Keratinocyte (primary cell): ENCODE data around the gene MPI. TPM values are rescaled to one million over a fixed set of nuclear protein-coding genes. Genes with fewer than 3 reads are reported as not detected.

Experiments used
- DNase-seq: peaks from one replicate; pipeline ENCODE4 v3.0.0-alpha.2; 2011; ENCODE audit warnings: low read depth, missing footprints, low spot score
- FAIRE-seq: peaks from 2 replicates; lab custom pipeline; 2011; peaks lifted over from hg19 to GRCh38; lab: Jason Lieb, UNC
- H2AFZ ChIP-seq: 2 replicates; pipeline ENCODE4 v1.6.0; 2012; ENCODE audit warnings: low read length, control low read depth, inconsistent platforms; ENCODE audit not compliant: control insufficient read depth
- H3K27ac ChIP-seq: 2 replicates; pipeline ENCODE4 v1.5.1; 2011; ENCODE audit warnings: low read length; ENCODE audit not compliant: control insufficient read depth, insufficient read depth
- H3K27me3 ChIP-seq: 3 replicates; pipeline ENCODE4 v1.6.0; 2011; ENCODE audit warnings: low read length; ENCODE audit not compliant: control insufficient read depth, insufficient read depth; ENCODE audit errors: extremely low read depth
- H3K36me3 ChIP-seq, 2 experiments: 2 replicates in 1 of 2; 3 replicates in 1 of 2; pipeline ENCODE4 v1.5.1; 2011; ENCODE audit warnings: low read length in 2 of 2, mild to moderate bottlenecking in 1 of 2; ENCODE audit not compliant: control insufficient read depth in 2 of 2, insufficient read depth in 2 of 2; ENCODE audit errors: extremely low read depth in 1 of 2
- H3K4me1 ChIP-seq: 3 replicates; pipeline ENCODE4 v1.5.1; 2011; ENCODE audit warnings: low read length; ENCODE audit not compliant: control insufficient read depth, insufficient read depth; ENCODE audit errors: extremely low read depth
- H3K4me2 ChIP-seq: 3 replicates; pipeline ENCODE4 v1.6.0; 2011; ENCODE audit warnings: low read depth, low read length; ENCODE audit not compliant: control insufficient read depth, insufficient read depth; ENCODE audit errors: extremely low read depth
- H3K4me3 ChIP-seq, 3 experiments: fragments of 200-600 bp in 1 of 3; sonication (generic) in 1 of 3; 2 replicates in 2 of 3; 3 replicates in 1 of 3; pipeline ENCODE4 v1.5.1; 2011 to 2016; ENCODE audit warnings: low read length in 3 of 3, mild to moderate bottlenecking in 3 of 3, control low read depth in 2 of 3, inconsistent platforms in 1 of 3, low read depth in 1 of 3, mixed read lengths in 1 of 3, mixed run types in 1 of 3, moderate library complexity in 1 of 3; ENCODE audit not compliant: control insufficient read depth in 2 of 3, insufficient read depth in 2 of 3; ENCODE audit errors: extremely low read depth in 1 of 3
- H3K79me2 ChIP-seq: 2 replicates; pipeline ENCODE4 v1.6.0; 2012; ENCODE audit warnings: low read length; ENCODE audit not compliant: control insufficient read depth, insufficient read depth
- H3K9ac ChIP-seq: 3 replicates; pipeline ENCODE4 v1.6.0; 2011; ENCODE audit warnings: low read length; ENCODE audit not compliant: control insufficient read depth, insufficient read depth; ENCODE audit errors: extremely low read depth
- H3K9me1 ChIP-seq: 3 replicates; pipeline ENCODE4 v1.6.0; 2011; ENCODE audit warnings: low read length; ENCODE audit not compliant: control insufficient read depth, insufficient read depth; ENCODE audit errors: extremely low read depth
- H3K9me3 ChIP-seq: 2 replicates; pipeline ENCODE4 v1.5.1; 2012; ENCODE audit warnings: low read depth, low read length; ENCODE audit not compliant: control insufficient read depth
- H4K20me1 ChIP-seq: 3 replicates; pipeline ENCODE4 v1.6.0; 2011; ENCODE audit warnings: low read length; ENCODE audit not compliant: control insufficient read depth, insufficient read depth; ENCODE audit errors: extremely low read depth
- EZH2 ChIP-seq: IDR thresholded peaks from one replicate; pipeline ENCODE4 v1.6.1; 2012; ENCODE audit warnings: inconsistent platforms, mild to moderate bottlenecking, low read length, moderate library complexity
- dilution Hi-C: fragments of 300-500 bp; cut with MboI; formaldehyde crosslinking; loops from one replicate; pipeline ENCODE4 v1.7.0; 2020; ENCODE audit warnings: low sequenced_read_pairs; ENCODE audit not compliant: extremely low pct_ligation_motif_present
- polyA plus RNA-seq, 5 experiments: library from polyadenylated mRNA; depleted of rRNA in 3 of 5; stranded (reverse) in 3 of 5; stranded (forward) in 1 of 5; unstranded in 1 of 5; fragments of >200 nt; gene quantifications; 1 replicate in 1 of 5; 2 replicates in 3 of 5; 3 replicates in 1 of 5; pipeline versions ENCODE4 v1.2.1 to v1.2.3, GENCODE V29; 2011 to 2012; ENCODE audit warnings: missing spikeins in 2 of 5, low read depth in 1 of 5, low replicate concordance in 1 of 5
- TF ChIP-seq, protein P1 (sequence below), 3 experiments: IDR thresholded peaks in 1 of 3; conservative IDR thresholded peaks in 1 of 3; optimal IDR thresholded peaks in 1 of 3; 2 replicates in 2 of 3; 3 replicates in 1 of 3; pipeline versions ENCODE3 to v1.5.1; 2011; ENCODE audit warnings: low read length in 3 of 3, mild to moderate bottlenecking in 3 of 3, moderate library complexity in 2 of 3, control low read depth in 1 of 3, inconsistent platforms in 1 of 3; ENCODE audit not compliant: insufficient read depth in 2 of 3; ENCODE audit errors: extremely low read depth in 1 of 3

Gene MPI
- polyA plus RNA-seq, 1 donor (not counting 4 experiments of a cell fraction or from before 2014, with no cell fraction given): 39.2 TPM

DNA sequence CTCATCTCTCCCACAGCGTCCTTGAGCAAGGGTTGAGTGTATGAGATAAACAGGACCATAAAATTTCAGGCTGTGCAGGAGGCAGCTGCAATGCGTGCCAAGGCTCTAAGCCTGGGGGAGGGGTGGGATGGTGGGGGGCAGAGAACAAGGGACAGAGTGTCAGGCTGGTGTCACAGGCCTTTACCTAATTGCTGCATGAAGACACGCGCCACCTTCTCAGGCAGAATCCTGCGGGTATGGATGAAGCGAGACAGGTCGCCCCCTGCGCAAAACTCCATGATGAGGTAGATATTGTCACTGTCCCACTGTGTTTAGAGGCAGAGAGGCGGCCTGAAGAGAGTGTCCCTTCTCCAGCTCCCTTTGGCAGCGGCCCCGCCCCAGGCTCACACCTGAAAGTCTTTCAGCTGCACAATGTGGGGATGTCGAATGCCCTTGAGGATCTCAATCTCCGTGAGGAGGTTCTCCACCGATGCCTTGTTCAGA is 47.9 kb upstream of the MPI start:
- no peaks in the 10 kb centered on the region for H3K27me3 ChIP-seq
- peaks cover 4 to 13% of the 10 kb centered on the region in 2 experiments for H3K36me3 ChIP-seq
- no peak for FAIRE-seq
- H3K27ac ChIP-seq: no peak overlapping the region
- H3K9ac ChIP-seq: peak overlapping the region; percentile 15
- no peaks in the 10 kb centered on the region for H3K79me2 ChIP-seq
- dilution Hi-C loops: no loop called here
- H3K4me2 ChIP-seq: peak overlapping the region; percentile 87
- H3K9me3 ChIP-seq: no peaks in the 10 kb centered on the region
- H3K4me3 ChIP-seq: peak overlapping the region; percentile 77 to 92 (median 87)
- H3K4me1 ChIP-seq: peaks cover 14% of the 10 kb centered on the region
- TF ChIP-seq, protein P1, sequence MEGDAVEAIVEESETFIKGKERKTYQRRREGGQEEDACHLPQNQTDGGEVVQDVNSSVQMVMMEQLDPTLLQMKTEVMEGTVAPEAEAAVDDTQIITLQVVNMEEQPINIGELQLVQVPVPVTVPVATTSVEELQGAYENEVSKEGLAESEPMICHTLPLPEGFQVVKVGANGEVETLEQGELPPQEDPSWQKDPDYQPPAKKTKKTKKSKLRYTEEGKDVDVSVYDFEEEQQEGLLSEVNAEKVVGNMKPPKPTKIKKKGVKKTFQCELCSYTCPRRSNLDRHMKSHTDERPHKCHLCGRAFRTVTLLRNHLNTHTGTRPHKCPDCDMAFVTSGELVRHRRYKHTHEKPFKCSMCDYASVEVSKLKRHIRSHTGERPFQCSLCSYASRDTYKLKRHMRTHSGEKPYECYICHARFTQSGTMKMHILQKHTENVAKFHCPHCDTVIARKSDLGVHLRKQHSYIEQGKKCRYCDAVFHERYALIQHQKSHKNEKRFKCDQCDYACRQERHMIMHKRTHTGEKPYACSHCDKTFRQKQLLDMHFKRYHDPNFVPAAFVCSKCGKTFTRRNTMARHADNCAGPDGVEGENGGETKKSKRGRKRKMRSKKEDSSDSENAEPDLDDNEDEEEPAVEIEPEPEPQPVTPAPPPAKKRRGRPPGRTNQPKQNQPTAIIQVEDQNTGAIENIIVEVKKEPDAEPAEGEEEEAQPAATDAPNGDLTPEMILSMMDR (optimal IDR thresholded peaks at IDR 0.05 in 1 of 3, IDR thresholded peaks at IDR 0.05 in 1 of 3, conservative IDR thresholded peaks at IDR 0.05 in 1 of 3; ENCODE audit: extremely low read depth in 1 of 3, insufficient read depth in 2 of 3, low read length in 3 of 3): no peak
- no peak for TF ChIP-seq EZH2
- no peak overlapping the region for H2AFZ ChIP-seq
- H4K20me1 ChIP-seq: no peaks in the 10 kb centered on the region
- no peaks in the 10 kb centered on the region for H3K9me1 ChIP-seq
- DNase-seq: no peak

DNA sequence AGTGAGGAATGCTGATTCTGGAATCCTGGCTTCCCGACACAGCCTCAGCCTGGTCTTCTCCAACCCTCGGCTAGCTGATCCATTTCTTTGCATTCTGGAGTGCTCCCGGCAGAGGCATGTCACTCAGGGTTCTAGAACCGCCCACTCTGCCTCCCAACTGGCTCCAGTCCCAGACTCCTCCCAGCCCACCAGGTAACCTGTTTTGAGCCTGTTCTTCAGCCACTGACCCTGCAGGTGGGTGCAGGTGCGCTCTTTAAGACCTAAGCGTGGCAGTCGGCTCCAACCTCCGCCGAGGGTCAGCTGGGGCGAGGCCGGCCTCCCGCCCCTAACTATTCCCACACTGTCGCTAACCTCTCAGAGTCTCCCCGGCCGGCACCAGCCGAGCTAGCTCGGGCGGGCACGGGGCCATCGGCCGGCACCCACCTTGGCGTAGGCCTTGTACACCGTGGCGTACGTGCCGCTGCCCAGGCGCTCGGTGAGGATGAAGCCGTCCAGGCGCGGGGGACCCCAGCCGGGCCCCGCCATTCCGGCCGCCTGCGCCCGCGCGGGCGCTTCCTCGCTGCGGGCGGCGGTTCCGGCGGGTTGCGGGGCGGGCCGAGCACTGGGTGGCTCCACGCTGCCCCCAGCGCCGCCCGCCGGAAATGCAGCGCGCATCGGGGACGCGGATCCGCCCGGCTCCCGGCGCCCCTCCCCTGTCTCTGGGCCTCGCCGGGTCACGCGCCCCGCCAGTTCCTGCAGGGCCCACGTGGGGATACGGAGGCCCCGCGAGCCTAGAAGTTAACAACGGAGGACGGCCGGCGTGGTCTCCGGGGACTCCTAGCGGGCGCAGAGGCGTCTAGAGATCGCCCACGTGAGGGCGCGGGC is 47.0 kb upstream of the MPI start, which contains the start of gene ULK3:
TSS of gene ULK3 (minus strand) at position 576 of the 864 bp plus-strand sequence. CDS start at position 525, 51 bp downstream.
- Histone ChIP-seq H3K9ac (peak within 1 kb of the TSS; percentile 81), H2AFZ (peak within 1 kb of the TSS; percentile 83), H3K79me2 (no peaks in the 10 kb centered on the region), H3K36me3 (peaks cover 4 to 15% of the 10 kb centered on the region in 2 experiments), H3K9me3 (no peaks in the 10 kb centered on the region), H3K9me1 (no peaks in the 10 kb centered on the region), H3K27me3 (no peaks in the 10 kb centered on the region), H3K4me3 (peak within 1 kb of the TSS; percentile 77 to 92 (median 87)), H3K27ac (peak within 1 kb of the TSS; percentile 77), H3K4me2 (peak within 1 kb of the TSS; percentile 87), H3K4me1 (peaks cover 14% of the 10 kb centered on the region), H4K20me1 (no peaks in the 10 kb centered on the region)
- no peak for DNase-seq
- dilution Hi-C loops: no loop called here
- TF ChIP-seq, protein P1 (optimal IDR thresholded peaks at IDR 0.05 in 1 of 3, IDR thresholded peaks at IDR 0.05 in 1 of 3, conservative IDR thresholded peaks at IDR 0.05 in 1 of 3; ENCODE audit: extremely low read depth in 1 of 3, insufficient read depth in 2 of 3, low read length in 3 of 3): peak in 2 of 3 experiments; percentile 51 to 69
- TF ChIP-seq EZH2: no peak
- peak; percentile 83 for FAIRE-seq
